K562 (cell line): ENCODE measurements around the gene HMGA1. TPM values are rescaled to one million over a fixed set of nuclear protein-coding genes. Genes with fewer than 3 reads are reported as not detected.

ENCODE experiments used
- ATF2 ChIP-seq: sonication (generic); formaldehyde crosslinking; IDR thresholded peaks from 2 replicates; pipeline ENCODE4 v1.8.1; 2022; ENCODE audit warnings: missing genetic modification reagents
- CC2D1A ChIP-seq: fragments of 450-650 bp; IDR thresholded peaks from 2 replicates; pipeline ENCODE4 v1.6.1; 2017; ENCODE audit warnings: mild to moderate bottlenecking
- CREB3 ChIP-seq: fragments of 450-650 bp; conservative IDR thresholded peaks from 2 replicates; pipeline ENCODE4 v1.6.1; 2016; ENCODE audit warnings: missing genetic modification characterization, low read depth, mild to moderate bottlenecking, missing compliant biosample characterization, moderate library complexity
- EZH2 ChIP-seq: IDR thresholded peaks from 2 replicates; pipeline ENCODE4 v1.6.1; 2012; ENCODE audit warnings: low read depth, mild to moderate bottlenecking, inconsistent platforms, low read length, borderline replicate concordance
- FIP1L1 ChIP-seq: fragments of 200-400 bp; formaldehyde crosslinking; IDR thresholded peaks from 2 replicates; pipeline ENCODE4 v1.6.1; 2018; ENCODE audit warnings: mild to moderate bottlenecking, low read depth, low read length; ENCODE audit not compliant: poor library complexity, severe bottlenecking
- GMEB1 ChIP-seq: fragments of 250-450 bp; sonication (Bioruptor Pico); IDR thresholded peaks from 2 replicates; pipeline ENCODE4 v1.4.0; 2020; ENCODE audit warnings: mild to moderate bottlenecking
- HMGN3 ChIP-seq: IDR thresholded peaks from 2 replicates; pipeline ENCODE4 v1.6.1; 2011; ENCODE audit warnings: borderline replicate concordance, low read depth, mild to moderate bottlenecking, mixed read lengths, low read length; ENCODE audit not compliant: insufficient read length; ENCODE audit errors: extremely low read depth
- MTF1 ChIP-seq: fragments of 250-450 bp; sonication (Bioruptor Pico); IDR thresholded peaks from 2 replicates; pipeline ENCODE4 v1.9.0; 2021; ENCODE audit warnings: moderate library complexity, mild to moderate bottlenecking, inconsistent platforms, borderline replicate concordance
- PHTF2 ChIP-seq: fragments of 250-450 bp; sonication (Bioruptor Pico); IDR thresholded peaks from 2 replicates; pipeline ENCODE4 v1.5.0; 2021; ENCODE audit warnings: mild to moderate bottlenecking
- POLR2AphosphoS5 ChIP-seq: IDR thresholded peaks from 2 replicates; pipeline ENCODE4 v1.6.1; 2011; ENCODE audit warnings: mild to moderate bottlenecking, low read depth, low read length, moderate library complexity; ENCODE audit not compliant: control insufficient read depth, insufficient read depth
- TAF1 ChIP-seq: IDR thresholded peaks from 2 replicates; pipeline ENCODE4 v1.6.1; 2011; ENCODE audit warnings: mild to moderate bottlenecking, low read length, moderate library complexity; ENCODE audit not compliant: insufficient read depth, control insufficient read depth, severe bottlenecking; ENCODE audit errors: extremely low read depth
- TAF15 ChIP-seq: fragments of 200-400 bp; formaldehyde crosslinking; IDR thresholded peaks from 2 replicates; pipeline ENCODE4 v1.6.1; 2017; ENCODE audit warnings: mild to moderate bottlenecking, low read depth, low read length, moderate library complexity
- TRIM24 ChIP-seq, 2 experiments: fragments of 450-650 bp; IDR thresholded peaks; 2 replicates each; pipeline ENCODE4 v1.6.1; 2016
- ZC3H4 ChIP-seq: sonication (generic); formaldehyde crosslinking; IDR thresholded peaks from 2 replicates; pipeline ENCODE4 v1.9.0; 2021; ENCODE audit warnings: missing genetic modification reagents, borderline replicate concordance
- ZSCAN29 ChIP-seq: fragments of 450-650 bp; IDR thresholded peaks from 2 replicates; pipeline ENCODE4 v1.6.1; 2017
- polyA plus RNA-seq, 8 experiments: library from polyadenylated mRNA; depleted of rRNA in 4 of 8; stranded (reverse) in 5 of 8; unstranded in 3 of 8; fragments of >200 nt; fragmentation: Nextera tagmentation in 2 of 8; fragmentation: Illumina TruSeq in 1 of 8; extraction: Ambion mirVana in 2 of 8; extraction: Trizol in 1 of 8; gene quantifications; 2 replicates each; pipeline versions ENCODE4 v1.2.1 to v1.2.3, GENCODE V29; 2011 to 2014; ENCODE audit warnings: inconsistent platforms in 1 of 8, missing spikeins in 1 of 8
- total RNA-seq, 7 experiments: library from RNA; depleted of rRNA in 6 of 7; stranded (reverse); fragments of >200 nt in 6 of 7; fragmentation: Illumina TruSeq in 2 of 7; extraction: Trizol in 2 of 7; gene quantifications; 2 replicates each; pipeline versions ENCODE4 v1.2.1 to v1.2.3, GENCODE V29; 2011 to 2021; ENCODE audit warnings: low replicate concordance in 1 of 7
- TF ChIP-seq, protein P1 (sequence below): sonication (generic); formaldehyde crosslinking; IDR thresholded peaks from 2 replicates; pipeline ENCODE4 v1.8.0; 2023; ENCODE audit warnings: missing genetic modification reagents, mild to moderate bottlenecking, borderline replicate concordance

The HMGA1 gene
- total and polyA plus RNA-seq, 9 of the 15 experiments (the other 6 are each of a cell fraction or from before 2014, with no cell fraction given): 27.8 to 1,947 (median 594) TPM

DNA sequence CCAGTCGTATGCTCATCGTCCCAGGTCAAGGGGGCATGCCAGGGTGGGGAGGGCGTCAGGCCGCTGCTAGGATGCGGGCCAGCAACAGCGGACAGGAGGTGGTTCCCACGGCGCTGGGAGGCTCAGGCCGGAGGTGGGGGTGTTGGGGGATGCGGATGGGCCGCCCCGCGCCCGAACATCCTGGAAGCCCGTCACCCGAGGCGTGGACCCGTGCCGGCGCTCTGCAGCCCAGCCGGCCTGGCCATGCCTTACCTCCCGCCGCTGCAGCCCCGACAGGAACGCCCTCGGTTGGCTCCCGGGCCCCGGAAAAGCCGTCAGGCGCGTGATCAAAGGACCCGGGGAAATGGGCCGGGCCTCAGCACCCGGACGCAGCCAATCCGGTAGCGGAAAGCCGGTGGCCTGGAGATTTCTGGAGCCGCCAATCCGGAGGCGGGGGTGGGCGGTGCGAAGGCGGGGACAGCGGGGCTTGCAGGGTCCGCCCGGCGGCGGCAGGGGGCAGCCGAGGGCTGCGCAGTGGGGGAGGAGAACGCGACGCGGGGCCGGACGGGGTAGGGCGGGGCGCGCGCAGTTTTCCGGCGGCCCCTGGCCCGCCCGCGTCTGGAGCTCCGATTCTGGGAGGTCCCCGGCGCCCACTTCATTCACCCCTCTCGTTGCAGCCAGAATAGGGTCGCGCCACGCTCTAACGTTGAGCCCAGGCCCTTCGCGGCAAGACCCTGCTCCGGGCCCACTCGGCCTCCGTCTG is 12.2 kb downstream of the HMGA1 start, which contains the start of gene SMIM29 (continued):
- TF ChIP-seq CREB3 (no peak), MTF1 (CRISPR knock-in tag) (no peak), EZH2 (no peak), TAF15 (no peak), GMEB1 (CRISPR knock-in tag) (peak; percentile 45), HMGN3 (peak; percentile 91), ATF2 (CRISPR knock-in tag) (no peak), ZSCAN29 (no peak), TRIM24 (IDR thresholded peaks at IDR 0.05) (no peak), CC2D1A (no peak), POLR2AphosphoS5 (no peak; the same call in 1 of the 2 replicates), TAF1 (peak; percentile 37), ZC3H4 (CRISPR knock-in tag) (no peak), FIP1L1 (peak; percentile 56), PHTF2 (no peak)
- TF ChIP-seq, protein P1, sequence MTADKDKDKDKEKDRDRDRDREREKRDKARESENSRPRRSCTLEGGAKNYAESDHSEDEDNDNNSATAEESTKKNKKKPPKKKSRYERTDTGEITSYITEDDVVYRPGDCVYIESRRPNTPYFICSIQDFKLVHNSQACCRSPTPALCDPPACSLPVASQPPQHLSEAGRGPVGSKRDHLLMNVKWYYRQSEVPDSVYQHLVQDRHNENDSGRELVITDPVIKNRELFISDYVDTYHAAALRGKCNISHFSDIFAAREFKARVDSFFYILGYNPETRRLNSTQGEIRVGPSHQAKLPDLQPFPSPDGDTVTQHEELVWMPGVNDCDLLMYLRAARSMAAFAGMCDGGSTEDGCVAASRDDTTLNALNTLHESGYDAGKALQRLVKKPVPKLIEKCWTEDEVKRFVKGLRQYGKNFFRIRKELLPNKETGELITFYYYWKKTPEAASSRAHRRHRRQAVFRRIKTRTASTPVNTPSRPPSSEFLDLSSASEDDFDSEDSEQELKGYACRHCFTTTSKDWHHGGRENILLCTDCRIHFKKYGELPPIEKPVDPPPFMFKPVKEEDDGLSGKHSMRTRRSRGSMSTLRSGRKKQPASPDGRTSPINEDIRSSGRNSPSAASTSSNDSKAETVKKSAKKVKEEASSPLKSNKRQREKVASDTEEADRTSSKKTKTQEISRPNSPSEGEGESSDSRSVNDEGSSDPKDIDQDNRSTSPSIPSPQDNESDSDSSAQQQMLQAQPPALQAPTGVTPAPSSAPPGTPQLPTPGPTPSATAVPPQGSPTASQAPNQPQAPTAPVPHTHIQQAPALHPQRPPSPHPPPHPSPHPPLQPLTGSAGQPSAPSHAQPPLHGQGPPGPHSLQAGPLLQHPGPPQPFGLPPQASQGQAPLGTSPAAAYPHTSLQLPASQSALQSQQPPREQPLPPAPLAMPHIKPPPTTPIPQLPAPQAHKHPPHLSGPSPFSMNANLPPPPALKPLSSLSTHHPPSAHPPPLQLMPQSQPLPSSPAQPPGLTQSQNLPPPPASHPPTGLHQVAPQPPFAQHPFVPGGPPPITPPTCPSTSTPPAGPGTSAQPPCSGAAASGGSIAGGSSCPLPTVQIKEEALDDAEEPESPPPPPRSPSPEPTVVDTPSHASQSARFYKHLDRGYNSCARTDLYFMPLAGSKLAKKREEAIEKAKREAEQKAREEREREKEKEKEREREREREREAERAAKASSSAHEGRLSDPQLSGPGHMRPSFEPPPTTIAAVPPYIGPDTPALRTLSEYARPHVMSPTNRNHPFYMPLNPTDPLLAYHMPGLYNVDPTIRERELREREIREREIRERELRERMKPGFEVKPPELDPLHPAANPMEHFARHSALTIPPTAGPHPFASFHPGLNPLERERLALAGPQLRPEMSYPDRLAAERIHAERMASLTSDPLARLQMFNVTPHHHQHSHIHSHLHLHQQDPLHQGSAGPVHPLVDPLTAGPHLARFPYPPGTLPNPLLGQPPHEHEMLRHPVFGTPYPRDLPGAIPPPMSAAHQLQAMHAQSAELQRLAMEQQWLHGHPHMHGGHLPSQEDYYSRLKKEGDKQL: no peak
